Activated T-helper 17 cell treated with anti-CD3 and anti-CD28 coated beads, Interleukin-2, amount 50 U/mL, for 72 hours (primary cell): ENCODE data around the gene LOXL1. TPM values are rescaled to one million over a fixed set of nuclear protein-coding genes. Genes with fewer than 3 reads are reported as not detected.

Experiments
- ATAC-seq: fragments of 150-1000 bp; cut with Tn5 transposase; replicated peaks from 2 replicates; pipeline ENCODE4 v1.10.0; 2021; ENCODE audit warnings: mild to moderate bottlenecking, moderate library complexity
- H3K27ac Mint-ChIP-seq: one replicate; pipeline ENCODE4 v1.8.0; 2022; ENCODE audit warnings: mixed read lengths
- H3K27me3 Mint-ChIP-seq: one replicate; pipeline ENCODE4 v1.8.0; 2022; ENCODE audit warnings: mixed read lengths
- H3K36me3 Mint-ChIP-seq: one replicate; pipeline ENCODE4 v1.8.0; 2022; ENCODE audit warnings: low read depth, mild to moderate bottlenecking, mixed read lengths
- H3K4me1 Mint-ChIP-seq: one replicate; pipeline ENCODE4 v1.8.0; 2022; ENCODE audit warnings: mixed read lengths
- H3K4me3 Mint-ChIP-seq: one replicate; pipeline ENCODE4 v1.8.0; 2022; ENCODE audit warnings: mild to moderate bottlenecking, mixed read lengths
- H3K9me3 Mint-ChIP-seq: one replicate; pipeline ENCODE4 v1.8.0; 2022; ENCODE audit warnings: mixed read lengths
- total RNA-seq, 2 donors: library from RNA; stranded (reverse); gene quantifications; one replicate each; pipeline ENCODE4 v1.2.3, GENCODE V29; 2022

Gene LOXL1
- total RNA-seq, 2 donors from 2014 or later: 3.4 TPM

- peak overlapping the region; percentile 62 for H3K27ac Mint-ChIP-seq
- H3K36me3 Mint-ChIP-seq: no peaks in the 10 kb centered on the region
- H3K4me1 Mint-ChIP-seq: no peaks in the 10 kb centered on the region
- ATAC-seq: peak; percentile 99
- no peaks in the 10 kb centered on the region for H3K27me3 Mint-ChIP-seq
- no peaks in the 10 kb centered on the region for H3K9me3 Mint-ChIP-seq
- no peak overlapping the region for H3K4me3 Mint-ChIP-seq
These were observed 18.0 kb upstream of the LOXL1 start for GRCh38 chr15:73908030-73908821.

DNA sequence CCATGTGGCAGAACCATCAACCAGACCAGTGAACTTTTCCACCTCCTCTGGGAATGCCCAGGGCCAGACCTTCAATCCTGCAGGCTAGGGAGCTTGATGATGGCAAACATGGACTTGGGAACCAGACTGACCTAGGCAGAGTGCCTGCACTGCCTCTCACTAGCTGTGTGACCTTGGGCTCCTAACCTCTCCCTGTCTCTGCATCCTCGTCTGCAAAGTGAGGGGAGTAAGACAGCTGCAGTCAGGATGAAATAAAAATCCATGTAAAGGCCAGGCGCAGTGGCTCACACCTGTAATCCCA lies 17.5 kb upstream of the LOXL1 start:
- no peak for ATAC-seq
- Mint-ChIP-seq H3K27ac (no peak overlapping the region), H3K36me3 (no peaks in the 10 kb centered on the region), H3K9me3 (no peaks in the 10 kb centered on the region), H3K27me3 (no peaks in the 10 kb centered on the region), H3K4me3 (no peak overlapping the region), H3K4me1 (no peaks in the 10 kb centered on the region)

- H3K9me3 Mint-ChIP-seq: no peaks in the 10 kb centered on the region
- peaks cover 6% of the 10 kb centered on the region for H3K4me1 Mint-ChIP-seq
- ATAC-seq: no peak
- no peaks in the 10 kb centered on the region for H3K36me3 Mint-ChIP-seq
- H3K4me3 Mint-ChIP-seq: no peak overlapping the region
- no peak overlapping the region for H3K27ac Mint-ChIP-seq
- H3K27me3 Mint-ChIP-seq: no peaks in the 10 kb centered on the region
These were observed 16.6 kb upstream of the LOXL1 start for GRCh38 chr15:73909651-73910050.

DNA sequence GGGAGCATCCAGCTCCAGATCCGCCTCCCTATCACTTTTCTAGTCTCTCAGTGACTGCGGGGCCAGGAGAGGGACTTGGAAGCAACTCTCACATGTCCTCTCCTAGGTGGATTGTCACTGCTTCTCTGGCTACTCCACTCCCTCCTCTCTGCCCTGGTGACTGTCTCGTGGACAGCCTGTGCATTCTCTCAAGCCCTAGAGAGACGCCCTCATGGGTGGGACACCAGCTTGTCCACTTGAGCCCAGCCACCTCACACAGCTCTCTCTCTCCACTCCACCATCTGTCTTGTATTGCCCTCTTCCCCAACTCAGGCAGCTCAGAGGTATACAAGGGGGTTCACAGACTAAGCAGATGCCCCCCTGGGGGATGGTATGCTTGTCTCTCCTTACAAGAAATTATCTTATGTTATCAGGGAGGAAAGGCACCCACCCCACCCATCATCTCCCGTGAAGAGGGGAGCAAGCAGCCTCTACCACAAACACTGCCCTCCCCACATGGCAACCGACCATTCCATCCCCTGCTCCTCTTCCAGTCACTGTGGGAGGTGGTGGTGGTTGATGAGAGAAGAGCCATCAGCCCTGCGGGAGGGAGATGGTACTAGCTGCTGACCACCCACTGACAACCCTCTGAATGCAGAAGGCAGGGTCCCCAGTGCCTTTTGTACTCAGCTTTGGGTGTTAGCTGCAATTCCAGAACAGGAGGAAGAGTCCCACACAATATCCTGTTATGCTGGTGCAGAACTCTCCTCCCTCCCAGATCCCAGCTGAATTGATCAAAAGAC lies 15.5 kb upstream of the LOXL1 start:
- H3K4me1 Mint-ChIP-seq: peaks cover 10% of the 10 kb centered on the region
- H3K27me3 Mint-ChIP-seq: no peaks in the 10 kb centered on the region
- peaks cover 5% of the 10 kb centered on the region for H3K36me3 Mint-ChIP-seq
- H3K4me3 Mint-ChIP-seq: no peak overlapping the region
- H3K27ac Mint-ChIP-seq: peak overlapping the region; percentile 34
- H3K9me3 Mint-ChIP-seq: no peaks in the 10 kb centered on the region
- no peak for ATAC-seq

DNA sequence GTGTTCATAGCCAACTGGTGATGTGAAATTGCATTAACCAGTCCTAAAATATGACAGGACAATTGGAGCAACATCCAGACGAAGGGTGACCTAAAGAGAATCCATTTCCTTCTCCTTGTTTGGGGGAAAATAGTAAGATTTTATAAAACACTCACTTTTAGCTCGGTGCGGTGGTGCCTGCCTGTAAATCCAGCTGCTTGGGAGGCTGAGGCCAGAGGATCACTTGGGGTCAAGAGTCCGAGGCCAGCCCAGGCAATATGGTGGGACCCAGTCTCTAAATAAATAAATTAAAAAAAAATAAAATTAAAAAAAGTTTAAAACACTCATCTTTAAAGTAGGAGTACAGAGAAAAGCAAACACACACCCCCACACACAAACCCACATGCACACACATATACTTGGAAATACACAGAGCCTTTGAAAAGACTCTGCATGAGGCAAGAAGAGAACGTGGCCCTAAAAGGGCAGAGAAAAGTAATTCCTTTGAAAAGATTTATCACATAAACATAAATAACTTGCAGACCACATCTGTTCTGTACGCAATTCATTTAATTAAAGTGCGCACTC lies 14.1 kb upstream of the LOXL1 start:
- Mint-ChIP-seq H3K27me3 (no peaks in the 10 kb centered on the region), H3K27ac (no peak overlapping the region), H3K9me3 (no peaks in the 10 kb centered on the region), H3K36me3 (peaks cover 11% of the 10 kb centered on the region), H3K4me1 (peaks cover 10% of the 10 kb centered on the region), H3K4me3 (no peak overlapping the region)
- no peak for ATAC-seq

DNA sequence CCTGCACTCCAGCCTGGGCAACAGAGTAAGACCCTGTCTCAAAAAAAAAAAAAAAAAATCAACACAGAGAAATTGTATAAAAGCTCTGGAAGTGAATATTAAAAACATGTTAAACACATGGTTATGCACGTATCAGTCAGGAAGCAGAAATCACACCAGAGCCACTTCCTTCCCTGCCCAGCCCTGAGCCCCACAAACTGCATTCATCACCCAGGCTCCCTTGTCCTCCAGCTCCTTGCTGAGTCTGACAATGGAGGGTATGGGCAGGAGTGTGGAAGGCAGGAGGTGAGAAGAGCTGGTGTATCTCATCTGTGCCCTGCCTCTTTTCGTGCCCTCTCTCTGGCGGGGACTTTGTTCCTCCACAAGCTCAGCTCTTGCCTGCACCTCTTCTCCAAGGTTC lies 12.1 kb upstream of the LOXL1 start:
- Mint-ChIP-seq H3K9me3 (no peaks in the 10 kb centered on the region), H3K4me3 (peak overlapping the region; percentile 51), H3K27me3 (no peaks in the 10 kb centered on the region), H3K27ac (peak overlapping the region; percentile 79), H3K4me1 (peaks cover 10% of the 10 kb centered on the region), H3K36me3 (peaks cover 26% of the 10 kb centered on the region)
- peak; percentile 68 for ATAC-seq

DNA sequence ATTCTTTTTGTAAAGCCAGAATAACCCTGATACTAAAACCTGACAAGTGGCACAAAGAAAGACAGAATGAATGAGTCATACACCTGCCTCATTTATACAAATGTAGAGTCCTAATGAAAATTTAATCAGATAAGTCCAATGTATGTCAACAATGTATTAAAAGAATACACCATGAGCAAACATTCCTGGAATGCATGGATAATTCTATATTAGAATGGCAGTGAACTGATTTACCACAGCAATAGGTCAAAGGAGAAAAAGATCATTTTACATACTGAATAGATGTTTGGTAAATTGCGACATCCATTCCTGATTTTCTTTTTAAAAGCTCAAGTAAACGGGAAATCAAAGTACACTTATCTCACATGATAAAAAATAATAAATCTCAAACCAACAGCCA lies 11.2 kb upstream of the LOXL1 start:
- H3K4me1 Mint-ChIP-seq: peaks cover 11% of the 10 kb centered on the region

DNA sequence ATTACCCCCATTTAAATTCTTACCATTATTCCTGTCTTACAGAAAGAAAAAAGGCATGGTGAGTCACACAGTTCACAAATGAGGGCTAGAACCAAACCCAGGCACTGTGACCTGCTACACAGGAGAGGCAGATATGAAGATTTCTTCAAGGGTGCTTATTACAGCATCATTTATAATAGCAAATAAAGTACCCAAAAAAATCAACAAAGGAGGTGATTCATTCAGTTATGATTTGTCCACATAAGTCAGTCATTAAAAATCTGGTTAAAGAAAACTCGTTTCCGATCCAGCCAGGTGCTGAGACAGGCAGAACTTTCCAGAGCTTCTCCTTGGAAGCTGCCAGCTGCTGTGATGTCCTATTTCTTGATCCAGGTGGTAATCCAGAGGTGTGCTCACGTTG lies 7.5 kb upstream of the LOXL1 start:
- H3K4me3 Mint-ChIP-seq: no peak overlapping the region
- H3K4me1 Mint-ChIP-seq: peaks cover 34% of the 10 kb centered on the region
- no peaks in the 10 kb centered on the region for H3K27me3 Mint-ChIP-seq
- H3K36me3 Mint-ChIP-seq: peaks cover 27% of the 10 kb centered on the region
- ATAC-seq: no peak
- H3K9me3 Mint-ChIP-seq: no peaks in the 10 kb centered on the region
- no peak overlapping the region for H3K27ac Mint-ChIP-seq

More for the DNA sequence above, 11.2 kb upstream of the LOXL1 start:
- Mint-ChIP-seq H3K9me3 (no peaks in the 10 kb centered on the region), H3K4me3 (peak overlapping the region; percentile 51), H3K27ac (no peak overlapping the region), H3K27me3 (no peaks in the 10 kb centered on the region), H3K36me3 (peaks cover 27% of the 10 kb centered on the region)
- no peak for ATAC-seq

GRCh38 chr15:73919706-73920105 lies 6.6 kb upstream of the LOXL1 start:
- no peak for ATAC-seq
- Mint-ChIP-seq H3K9me3 (no peaks in the 10 kb centered on the region), H3K27ac (peak overlapping the region; percentile 97), H3K27me3 (no peaks in the 10 kb centered on the region), H3K4me1 (peaks cover 37% of the 10 kb centered on the region), H3K4me3 (peak overlapping the region; percentile 73), H3K36me3 (peaks cover 27% of the 10 kb centered on the region)

DNA sequence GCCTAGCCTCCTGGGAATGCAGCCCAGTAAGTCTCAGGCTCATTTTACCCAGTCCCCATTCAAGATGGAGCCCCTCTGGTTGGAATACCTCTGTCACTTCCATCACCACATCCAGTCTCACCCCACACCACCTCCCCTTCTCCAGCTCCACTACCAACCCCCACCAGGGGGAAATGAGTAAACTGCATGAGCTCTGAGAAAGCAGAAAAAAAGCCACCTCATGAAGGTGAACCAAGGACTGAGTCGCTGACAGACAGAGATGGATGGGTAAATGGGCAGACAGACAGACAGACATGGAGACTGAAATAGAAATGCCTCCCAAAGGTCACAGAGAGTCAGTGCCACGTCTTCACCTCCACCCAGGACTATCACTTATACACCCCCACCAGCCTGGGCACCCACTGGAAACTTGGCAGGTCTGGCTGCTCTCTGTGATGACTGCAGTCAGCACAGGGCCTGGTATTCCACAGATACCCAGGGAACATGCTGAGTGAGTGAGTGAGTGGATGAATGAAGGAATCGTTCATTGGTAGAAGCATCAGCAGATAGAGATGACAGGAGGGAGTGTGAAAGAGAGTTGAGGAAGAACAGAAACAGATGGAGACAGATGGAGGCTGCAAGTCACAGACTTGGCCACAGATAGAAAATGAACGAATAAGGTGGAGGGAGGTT lies 4.9 kb upstream of the LOXL1 start:
- Mint-ChIP-seq H3K27ac (peak overlapping the region; percentile 97), H3K36me3 (peaks cover 16% of the 10 kb centered on the region), H3K4me3 (peak overlapping the region; percentile 73), H3K27me3 (no peaks in the 10 kb centered on the region), H3K9me3 (no peaks in the 10 kb centered on the region), H3K4me1 (peaks cover 40% of the 10 kb centered on the region)
- peak; percentile 28 for ATAC-seq

- Mint-ChIP-seq H3K4me1 (peaks cover 40% of the 10 kb centered on the region), H3K36me3 (peaks cover 16% of the 10 kb centered on the region), H3K4me3 (no peak overlapping the region), H3K27ac (peak overlapping the region; percentile 97), H3K27me3 (no peaks in the 10 kb centered on the region), H3K9me3 (no peaks in the 10 kb centered on the region)
- ATAC-seq: no peak
These were observed 3.8 kb upstream of the LOXL1 start for GRCh38 chr15:73922186-73923151.

- Mint-ChIP-seq H3K27me3 (no peaks in the 10 kb centered on the region), H3K9me3 (no peaks in the 10 kb centered on the region), H3K27ac (peak overlapping the region; percentile 89)
These were observed 3.1 kb upstream of the LOXL1 start for GRCh38 chr15:73923156-73923487.

DNA sequence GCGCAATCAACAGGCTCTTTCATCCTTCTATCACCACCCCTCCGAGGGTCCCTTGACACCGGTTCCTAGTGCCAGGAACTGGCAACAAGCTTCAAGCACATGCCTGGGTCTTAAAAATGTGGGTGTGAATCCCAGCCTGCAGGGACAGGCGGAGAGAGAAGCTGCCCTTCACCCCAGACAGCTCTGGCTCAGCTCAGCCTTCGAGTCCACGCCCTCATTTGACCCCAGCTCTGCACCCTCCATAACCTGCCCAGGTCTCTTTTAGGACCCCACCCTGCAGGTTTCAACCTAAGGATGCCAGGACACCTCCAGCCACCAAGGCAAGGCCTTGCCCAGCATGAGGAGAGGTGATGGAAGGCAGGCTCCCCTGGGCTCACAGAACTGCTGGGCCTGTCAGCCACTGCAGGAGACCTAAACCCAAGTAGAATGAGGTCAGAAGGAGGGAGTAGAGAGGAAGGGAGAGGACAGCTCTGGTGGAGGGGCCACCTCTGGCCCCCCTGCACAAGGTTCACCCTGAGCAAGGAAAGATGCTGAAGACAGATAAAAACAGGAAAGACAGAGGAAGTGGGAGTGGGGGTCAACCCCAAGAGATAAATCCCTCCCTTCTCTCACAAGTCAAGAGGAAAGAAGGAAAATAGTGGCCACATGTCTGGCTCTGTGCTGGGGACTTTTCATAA lies 2.6 kb upstream of the LOXL1 start:
- Mint-ChIP-seq H3K4me3 (peak overlapping the region; percentile 77), H3K36me3 (peaks cover 6% of the 10 kb centered on the region), H3K27ac (peak overlapping the region; percentile 89), H3K9me3 (no peaks in the 10 kb centered on the region), H3K27me3 (no peaks in the 10 kb centered on the region), H3K4me1 (peaks cover 40% of the 10 kb centered on the region)
- no peak for ATAC-seq

More at GRCh38 chr15:73923156-73923487, 3.1 kb upstream of the LOXL1 start:
- Mint-ChIP-seq H3K36me3 (peaks cover 10% of the 10 kb centered on the region), H3K4me3 (peak overlapping the region; percentile 77), H3K4me1 (peaks cover 40% of the 10 kb centered on the region)
- ATAC-seq: no peak
